HEK293 (cell line): Measurements from ENCODE around the gene C1orf56.

Experiments used
- ATF2 ChIP-seq: fragments of 450-650 bp; formaldehyde crosslinking; IDR thresholded peaks from 2 replicates; pipeline ENCODE4 v1.5.1; 2016; ENCODE audit warnings: missing biosample characterization, missing genetic modification characterization, low read depth
- CTCF ChIP-seq: fragments of 450-650 bp; formaldehyde crosslinking; IDR thresholded peaks from 2 replicates; pipeline ENCODE4 v1.5.1; 2016; ENCODE audit warnings: missing biosample characterization, missing genetic modification characterization
- ZNF366 ChIP-seq: fragments of 450-650 bp; formaldehyde crosslinking; conservative IDR thresholded peaks from 2 replicates; pipeline ENCODE4 v1.5.1; 2016; ENCODE audit warnings: missing biosample characterization, missing genetic modification characterization

- TF ChIP-seq CTCF (tag by site-specific recombination) (no peak), ATF2 (no peak), ZNF366 (tag by site-specific recombination) (no peak)
Observed at GRCh38 chr1:151026460-151026859, 21.1 kb upstream of the C1orf56 start.
